Loucy (cell line): ENCODE results near the gene NCKAP5.

Experiments used
- CTCF ChIP-seq: fragments of 200-600 bp; sonication (generic); conservative IDR thresholded peaks from 2 replicates; pipeline ENCODE4 v1.5.1; 2014; ENCODE audit warnings: mild to moderate bottlenecking, antibody characterized with exemption, low read length
- EZH2phosphoT487 ChIP-seq: fragments of 200-600 bp; IDR thresholded peaks from 2 replicates; pipeline ENCODE4 v1.6.1; 2018; ENCODE audit warnings: antibody characterized with exemption, mild to moderate bottlenecking, moderate library complexity, borderline replicate concordance

- no peak for TF ChIP-seq CTCF
- no peak for TF ChIP-seq EZH2phosphoT487
Measured at GRCh38 chr2:133485868-133486267, 82.4 kb downstream of the NCKAP5 start.
